HCT116 (cell line): ENCODE results near the gene ST14. TPM values are rescaled to one million over a fixed set of nuclear protein-coding genes. Genes with fewer than 3 reads are reported as not detected.

ENCODE experiments used
- ATAC-seq: fragments of 200-7000 bp; cut with Tn5 transposase; 2 replicates; pipeline ENCODE4 v1.9.1; 2020; ENCODE audit warnings: mild to moderate bottlenecking, moderate library complexity
- BruUV-seq: library from RNA; stranded (reverse); fragments of 400-500 nt; replicated peaks from 2 replicates; lab custom pipeline; 2021; lab: Mats Ljungman, UMichigan
- CTCF ChIA-PET: fragments of 300-600 bp; sonication (Branson Sonifier 250); formaldehyde crosslinking; loops from one replicate; lab custom pipeline; 2021; ENCODE audit warnings: antibody characterized with exemption; lab: Charles Lee
- POLR2A ChIA-PET: fragments of 300-600, 350-600 bp; sonication (Branson Sonifier 250); formaldehyde crosslinking; loops from one replicate; lab custom pipeline; 2021; ENCODE audit warnings: antibody characterized with exemption; lab: Charles Lee
- RAD21 ChIA-PET, 2 experiments: fragments of 300-600 bp; sonication (Branson Sonifier 250); formaldehyde crosslinking; loops; one replicate each; lab custom pipeline; 2023; ENCODE audit warnings: low total read pairs in 2 of 2; ENCODE audit not compliant: uncharacterized antibody in 2 of 2, unreplicated experiment in 2 of 2, low non-redundant PET in 1 of 2; lab: Charles Lee
- DNase-seq: peaks from one replicate; pipeline ENCODE4 v3.0.0-alpha.2; 2010; ENCODE audit warnings: low read depth, low spot score
- H2AFZ ChIP-seq: fragments of 200-600 bp; shearing (Covaris generic), sonication (generic); 2 replicates; pipeline ENCODE4 v1.6.1; 2017; ENCODE audit warnings: low read depth, mixed run types, mixed read lengths, antibody characterized with exemption, low read length; ENCODE audit not compliant: poor library complexity, severe bottlenecking
- H3K27ac ChIP-seq: 2 replicates; pipeline ENCODE4 v1.5.1; 2012; ENCODE audit warnings: low read depth, low read length
- H3K27me3 ChIP-seq: fragments of 200-600 bp; sonication (generic); 2 replicates; pipeline ENCODE4 v1.6.1; 2016; ENCODE audit warnings: mixed run types, low read length, mixed read lengths; ENCODE audit not compliant: insufficient read depth
- H3K36me3 ChIP-seq, 2 experiments: fragments of 200-500 bp in 1 of 2; fragments of 200-600 bp in 1 of 2; sonication (Bioruptor generic) in 1 of 2; sonication (generic) in 1 of 2; 2 replicates each; pipeline versions ENCODE4 v1.5.1 to v1.6.1; 2014 to 2016; ENCODE audit warnings: low read length in 2 of 2, inconsistent platforms in 1 of 2, mixed read lengths in 1 of 2, mixed run types in 1 of 2; ENCODE audit not compliant: insufficient read depth in 2 of 2, control insufficient read depth in 1 of 2
- H3K4me1 ChIP-seq, 2 experiments: fragments of 200-600 bp in 1 of 2; sonication (generic) in 1 of 2; 2 replicates each; pipeline versions ENCODE4 v1.5.1 to v1.6.1; 2012 to 2017; ENCODE audit warnings: low read length in 2 of 2, inconsistent platforms in 1 of 2, mild to moderate bottlenecking in 1 of 2, mixed read lengths in 1 of 2, mixed run types in 1 of 2, moderate library complexity in 1 of 2; ENCODE audit not compliant: insufficient read depth in 2 of 2, control insufficient read depth in 1 of 2
- H3K4me2 ChIP-seq: fragments of 200-600 bp; sonication (generic); 2 replicates; pipeline ENCODE4 v1.6.1; 2017; ENCODE audit warnings: mixed run types, low read length, mixed read lengths
- H3K4me3 ChIP-seq, 2 experiments: fragments of 200-600 bp in 1 of 2; sonication (generic) in 1 of 2; replicated peaks in 1 of 2; 2 replicates each; pipeline ENCODE4 v1.5.1; 2011 to 2016; ENCODE audit warnings: low read length in 2 of 2, control low read depth in 1 of 2, low read depth in 1 of 2, mild to moderate bottlenecking in 1 of 2, mixed read lengths in 1 of 2, mixed run types in 1 of 2
- H3K79me2 ChIP-seq: fragments of 200-600 bp; sonication (generic); 2 replicates; pipeline ENCODE4 v1.6.1; 2017; ENCODE audit warnings: mild to moderate bottlenecking, mixed run types, low read length, moderate library complexity, mixed read lengths; ENCODE audit not compliant: insufficient read depth
- H3K9ac ChIP-seq: fragments of 200-600 bp; sonication (generic); 2 replicates; pipeline ENCODE4 v1.6.1; 2016; ENCODE audit warnings: low read length, mixed read lengths
- H3K9me2 ChIP-seq: fragments of 200-600 bp; sonication (generic), shearing (Covaris generic); 2 replicates; pipeline ENCODE4 v1.6.1; 2017; ENCODE audit warnings: mixed run types, mild to moderate bottlenecking, moderate library complexity; ENCODE audit not compliant: insufficient read depth
- H3K9me3 ChIP-seq, 2 experiments: fragments of 200-500 bp in 1 of 2; fragments of 200-600 bp in 1 of 2; sonication (Bioruptor generic) in 1 of 2; sonication (generic) in 1 of 2; 2 replicates each; pipeline ENCODE4 v1.6.1; 2014 to 2017; ENCODE audit warnings: low read length in 2 of 2, mixed read lengths in 2 of 2, inconsistent platforms in 1 of 2, low read depth in 1 of 2, mild to moderate bottlenecking in 1 of 2, mixed run types in 1 of 2, moderate library complexity in 1 of 2; ENCODE audit not compliant: control insufficient read depth in 1 of 2, insufficient read depth in 1 of 2
- H4K20me1 ChIP-seq: fragments of 200-600 bp; sonication (generic), shearing (Covaris generic); 2 replicates; pipeline ENCODE4 v1.6.1; 2017; ENCODE audit warnings: mixed run types, mild to moderate bottlenecking, moderate library complexity; ENCODE audit not compliant: insufficient read depth
- CBX3 ChIP-seq: IDR thresholded peaks from 2 replicates; pipeline ENCODE4 v1.6.1; 2012; ENCODE audit warnings: low read depth
- CEBPB ChIP-seq: IDR thresholded peaks from 2 replicates; pipeline ENCODE4 v1.6.1; 2012; ENCODE audit warnings: low read depth
- ELF1 ChIP-seq: IDR thresholded peaks from 2 replicates; pipeline ENCODE4 v1.6.1; 2012; ENCODE audit warnings: low read depth, borderline replicate concordance
- EZH2phosphoT487 ChIP-seq: fragments of 200-600 bp; IDR thresholded peaks from 2 replicates; pipeline ENCODE4 v1.6.1; 2018; ENCODE audit warnings: antibody characterized with exemption, borderline replicate concordance
- FOSL1 ChIP-seq: IDR thresholded peaks from 2 replicates; pipeline ENCODE4 v1.6.1; 2012; ENCODE audit warnings: low read depth
- JUND ChIP-seq: IDR thresholded peaks from 2 replicates; pipeline ENCODE4 v1.6.1; 2012
- POLR2A ChIP-seq: IDR thresholded peaks from 2 replicates; pipeline ENCODE4 v1.7.0; 2011; ENCODE audit warnings: borderline replicate concordance; ENCODE audit not compliant: insufficient read depth, insufficient read length; ENCODE audit errors: extremely low read depth
- POLR2AphosphoS5 ChIP-seq: IDR thresholded peaks from 2 replicates; pipeline ENCODE4 v1.6.1; 2011; ENCODE audit warnings: mild to moderate bottlenecking, low read depth, low read length, moderate library complexity
- RAD21 ChIP-seq: IDR thresholded peaks from 2 replicates; pipeline ENCODE4 v1.6.1; 2012; ENCODE audit warnings: low read depth, mild to moderate bottlenecking
- ZFX ChIP-seq: fragments of 450-650 bp; IDR thresholded peaks from 2 replicates; pipeline ENCODE4 v1.6.1; 2017
- intact Hi-C: fragments of 100-400 bp; cut with micrococcal nuclease; formaldehyde crosslinking; loops from 2 replicates; pipeline ENCODE4 v1.10.0; 2022
- total RNA-seq: library from RNA; stranded (reverse); gene quantifications from one replicate; pipeline ENCODE4 v1.2.1, GENCODE V29; 2021; ENCODE audit not compliant: unreplicated experiment
- TF ChIP-seq, protein P1 (sequence below): IDR thresholded peaks from 2 replicates; pipeline ENCODE4 v1.6.1; 2012
- TF ChIP-seq, protein P2 (sequence below): IDR thresholded peaks from 2 replicates; pipeline ENCODE4 v1.6.1; 2011; ENCODE audit warnings: mild to moderate bottlenecking, low read length, moderate library complexity; ENCODE audit not compliant: insufficient replicate concordance; ENCODE audit errors: extremely low read depth

The ST14 gene
- total RNA-seq, 1 experiment from 2014 or later: 107 TPM

DNA sequence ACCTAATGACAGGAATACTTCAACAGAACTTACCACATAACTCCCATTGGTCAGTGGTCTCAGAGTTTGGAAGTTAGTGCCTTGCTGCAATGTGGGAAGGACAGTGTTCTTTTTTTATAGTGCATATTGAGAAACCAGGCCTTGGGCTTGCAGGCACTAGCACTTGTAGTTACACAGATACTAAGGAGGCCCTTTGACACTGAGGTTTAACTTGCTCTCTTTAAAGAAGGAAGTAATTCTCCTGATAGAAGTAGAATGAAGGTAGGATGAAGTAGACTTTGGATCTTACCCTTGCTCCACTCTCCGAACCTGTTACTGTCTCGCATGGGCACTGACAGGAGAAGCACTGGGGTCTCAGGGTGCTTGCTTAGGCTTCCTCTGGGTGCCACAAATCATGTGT, 31.0 kb upstream of the ST14 start (continued):
- TF ChIP-seq ZFX (no peak), POLR2A (no peak), FOSL1 (no peak)
- TF ChIP-seq, protein P1, sequence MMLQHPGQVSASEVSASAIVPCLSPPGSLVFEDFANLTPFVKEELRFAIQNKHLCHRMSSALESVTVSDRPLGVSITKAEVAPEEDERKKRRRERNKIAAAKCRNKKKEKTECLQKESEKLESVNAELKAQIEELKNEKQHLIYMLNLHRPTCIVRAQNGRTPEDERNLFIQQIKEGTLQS: no peak

DNA sequence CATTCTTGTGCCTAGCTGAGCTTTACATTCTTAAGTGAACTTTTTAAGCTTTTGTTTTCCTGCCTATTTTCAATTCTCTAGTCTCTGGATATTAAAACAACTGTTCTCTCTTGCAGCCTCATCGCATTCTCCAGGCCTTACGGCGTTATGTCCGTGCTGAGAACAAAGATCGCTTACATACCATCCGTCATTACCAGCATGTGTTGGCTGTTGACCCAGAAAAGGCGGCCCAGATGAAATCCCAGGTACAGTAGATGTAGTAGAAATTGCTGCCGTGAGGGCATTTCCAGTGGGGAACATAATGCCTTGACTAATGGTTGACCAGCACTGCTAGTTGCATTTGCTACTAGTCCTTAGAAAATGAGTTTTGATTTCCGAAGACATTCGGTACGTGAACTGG, 29.7 kb upstream of the ST14 start:
- no peak overlapping the region for H3K27ac ChIP-seq
- peaks cover 36 to 39% of the 10 kb centered on the region in 2 experiments; a peak in 3 of 4 replicates for H3K36me3 ChIP-seq
- ChIA-PET RAD21 (no interaction called here), POLR2A (no interaction called here), CTCF (interaction anchor here (3.0 to 4.7 kb wide), 2 partner anchors 139 to 206 kb away, joined by 70 to 98 read pairs; no protein-coding TSS in a partner anchor)
- DNase-seq: no peak
- no peaks in the 10 kb centered on the region for H4K20me1 ChIP-seq
- intact Hi-C loops: loop anchor here (5.0 kb wide), 2 partner anchors 343 to 363 kb away; no protein-coding TSS in a partner anchor
- no peak overlapping the region for H2AFZ ChIP-seq
- H3K4me1 ChIP-seq: peaks cover 0 to under 1% of the 10 kb centered on the region in 2 experiments; a peak in 2 of 4 replicates
- no TSS peak for BruUV-seq
- H3K4me3 ChIP-seq: no peak overlapping the region
- H3K4me2 ChIP-seq: no peak overlapping the region
- no peaks in the 10 kb centered on the region for H3K9me3 ChIP-seq
- H3K27me3 ChIP-seq: no peaks in the 10 kb centered on the region
- no peak overlapping the region for H3K9ac ChIP-seq
- H3K79me2 ChIP-seq: peaks cover 3% of the 10 kb centered on the region; the same call in 1 of the 2 replicates
- ATAC-seq: no peak
- TF ChIP-seq EZH2phosphoT487 (no peak), CEBPB (no peak), JUND (no peak), CBX3 (no peak), RAD21 (no peak), FOSL1 (no peak), POLR2AphosphoS5 (no peak), ELF1 (no peak)
- TF ChIP-seq, protein P2, sequence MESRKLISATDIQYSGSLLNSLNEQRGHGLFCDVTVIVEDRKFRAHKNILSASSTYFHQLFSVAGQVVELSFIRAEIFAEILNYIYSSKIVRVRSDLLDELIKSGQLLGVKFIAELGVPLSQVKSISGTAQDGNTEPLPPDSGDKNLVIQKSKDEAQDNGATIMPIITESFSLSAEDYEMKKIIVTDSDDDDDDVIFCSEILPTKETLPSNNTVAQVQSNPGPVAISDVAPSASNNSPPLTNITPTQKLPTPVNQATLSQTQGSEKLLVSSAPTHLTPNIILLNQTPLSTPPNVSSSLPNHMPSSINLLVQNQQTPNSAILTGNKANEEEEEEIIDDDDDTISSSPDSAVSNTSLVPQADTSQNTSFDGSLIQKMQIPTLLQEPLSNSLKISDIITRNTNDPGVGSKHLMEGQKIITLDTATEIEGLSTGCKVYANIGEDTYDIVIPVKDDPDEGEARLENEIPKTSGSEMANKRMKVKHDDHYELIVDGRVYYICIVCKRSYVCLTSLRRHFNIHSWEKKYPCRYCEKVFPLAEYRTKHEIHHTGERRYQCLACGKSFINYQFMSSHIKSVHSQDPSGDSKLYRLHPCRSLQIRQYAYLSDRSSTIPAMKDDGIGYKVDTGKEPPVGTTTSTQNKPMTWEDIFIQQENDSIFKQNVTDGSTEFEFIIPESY: no peak
- no peaks in the 10 kb centered on the region for H3K9me2 ChIP-seq
